Measurements from ENCODE around the gene PRDM4. TPM values are rescaled to one million over a fixed set of nuclear protein-coding genes. Genes with fewer than 3 reads are reported as not detected.

Gene PRDM4
- total RNA-seq, 1 donor from 2014 or later: 54.6 TPM

DNA sequence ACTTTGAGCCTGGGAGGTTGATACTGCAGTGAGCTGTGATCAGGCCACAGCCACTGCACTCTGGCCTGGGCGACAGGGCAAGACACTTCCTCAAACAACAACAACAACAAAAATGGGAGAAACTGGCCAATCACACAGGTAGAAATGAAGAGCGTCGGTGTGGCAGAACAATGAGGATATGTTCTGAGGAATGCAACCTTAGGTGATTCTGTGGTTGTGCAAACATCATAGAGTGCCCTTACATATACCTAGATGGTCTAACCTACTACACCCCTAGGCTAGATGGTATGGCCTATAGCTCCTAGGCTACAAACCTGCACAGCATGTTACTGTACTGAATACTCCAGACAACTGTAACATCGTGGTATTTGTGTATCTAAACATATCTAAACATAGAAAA, 3.7 kb upstream of the PRDM4 start:
- no peak for DNase-seq (ENCODE audit: low read depth)
- TF ChIP-seq, protein P1, sequence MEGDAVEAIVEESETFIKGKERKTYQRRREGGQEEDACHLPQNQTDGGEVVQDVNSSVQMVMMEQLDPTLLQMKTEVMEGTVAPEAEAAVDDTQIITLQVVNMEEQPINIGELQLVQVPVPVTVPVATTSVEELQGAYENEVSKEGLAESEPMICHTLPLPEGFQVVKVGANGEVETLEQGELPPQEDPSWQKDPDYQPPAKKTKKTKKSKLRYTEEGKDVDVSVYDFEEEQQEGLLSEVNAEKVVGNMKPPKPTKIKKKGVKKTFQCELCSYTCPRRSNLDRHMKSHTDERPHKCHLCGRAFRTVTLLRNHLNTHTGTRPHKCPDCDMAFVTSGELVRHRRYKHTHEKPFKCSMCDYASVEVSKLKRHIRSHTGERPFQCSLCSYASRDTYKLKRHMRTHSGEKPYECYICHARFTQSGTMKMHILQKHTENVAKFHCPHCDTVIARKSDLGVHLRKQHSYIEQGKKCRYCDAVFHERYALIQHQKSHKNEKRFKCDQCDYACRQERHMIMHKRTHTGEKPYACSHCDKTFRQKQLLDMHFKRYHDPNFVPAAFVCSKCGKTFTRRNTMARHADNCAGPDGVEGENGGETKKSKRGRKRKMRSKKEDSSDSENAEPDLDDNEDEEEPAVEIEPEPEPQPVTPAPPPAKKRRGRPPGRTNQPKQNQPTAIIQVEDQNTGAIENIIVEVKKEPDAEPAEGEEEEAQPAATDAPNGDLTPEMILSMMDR (IDR thresholded peaks at IDR 0.05; ENCODE audit: insufficient read depth, low read length, poor library complexity, severe bottlenecking): no peak
- no peaks in the 10 kb centered on the region for H3K36me3 ChIP-seq (ENCODE audit: control insufficient read depth, insufficient read depth, low read length)
- no peaks in the 10 kb centered on the region for H3K27me3 ChIP-seq (ENCODE audit: control insufficient read depth, insufficient read depth, low read length)
- H3K4me3 ChIP-seq (ENCODE audit: low read depth, low read length): no peak overlapping the region

DNA sequence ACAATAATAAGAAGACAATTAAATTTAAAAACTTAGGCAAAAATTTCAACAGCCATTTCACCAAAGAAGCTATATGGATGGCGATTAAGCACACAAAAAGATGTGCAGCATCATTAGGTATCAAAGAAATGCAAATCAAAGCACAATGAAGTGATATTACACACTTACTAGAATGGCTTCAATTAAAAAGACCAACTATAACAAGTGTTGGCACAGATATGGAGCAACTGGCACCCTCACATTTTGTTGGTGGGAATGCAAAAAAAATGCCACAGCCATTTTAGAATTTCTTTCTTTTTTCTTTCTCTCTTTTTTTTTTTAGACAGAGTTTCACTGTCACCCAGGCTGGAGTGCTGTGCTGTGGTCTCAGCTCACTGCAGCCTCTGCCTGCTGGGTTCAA, 1.9 kb upstream of the PRDM4 start:
- TF ChIP-seq, protein P1 (IDR thresholded peaks at IDR 0.05; ENCODE audit: insufficient read depth, low read length, poor library complexity, severe bottlenecking): no peak
- H3K36me3 ChIP-seq (ENCODE audit: control insufficient read depth, insufficient read depth, low read length): no peaks in the 10 kb centered on the region
- H3K27me3 ChIP-seq (ENCODE audit: control insufficient read depth, insufficient read depth, low read length): no peaks in the 10 kb centered on the region
- H3K4me3 ChIP-seq (ENCODE audit: low read depth, low read length): no peak overlapping the region
- no peak for DNase-seq (ENCODE audit: low read depth)

DNA sequence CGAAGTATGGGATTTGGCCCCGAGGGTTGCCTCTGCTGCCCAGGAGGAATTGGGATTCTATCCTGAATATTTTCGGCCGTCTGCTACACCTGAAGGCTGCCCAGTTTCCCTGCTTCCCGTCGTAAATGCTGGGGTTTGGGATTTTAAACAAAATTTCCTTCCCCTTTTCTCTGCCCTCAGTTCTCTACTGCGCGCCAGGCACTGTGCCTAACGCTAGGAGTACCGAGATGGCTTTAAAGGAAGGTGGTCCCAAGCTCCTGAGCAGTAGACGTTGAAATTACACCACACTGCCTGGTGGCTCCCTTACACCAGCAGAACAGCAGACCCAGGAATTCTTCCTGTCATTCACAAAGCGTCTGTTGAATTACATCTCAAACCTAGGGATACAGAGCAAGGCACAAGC, 566 bp upstream of the PRDM4 start:
- H3K4me3 ChIP-seq (ENCODE audit: low read depth, low read length): peak overlapping the region; percentile 62
- H3K27me3 ChIP-seq (ENCODE audit: control insufficient read depth, insufficient read depth, low read length): no peaks in the 10 kb centered on the region
- TF ChIP-seq, protein P1 (IDR thresholded peaks at IDR 0.05; ENCODE audit: insufficient read depth, low read length, poor library complexity, severe bottlenecking): no peak
- peaks cover 1% of the 10 kb centered on the region for H3K36me3 ChIP-seq (ENCODE audit: control insufficient read depth, insufficient read depth, low read length)
- DNase-seq (ENCODE audit: low read depth): no peak

DNA sequence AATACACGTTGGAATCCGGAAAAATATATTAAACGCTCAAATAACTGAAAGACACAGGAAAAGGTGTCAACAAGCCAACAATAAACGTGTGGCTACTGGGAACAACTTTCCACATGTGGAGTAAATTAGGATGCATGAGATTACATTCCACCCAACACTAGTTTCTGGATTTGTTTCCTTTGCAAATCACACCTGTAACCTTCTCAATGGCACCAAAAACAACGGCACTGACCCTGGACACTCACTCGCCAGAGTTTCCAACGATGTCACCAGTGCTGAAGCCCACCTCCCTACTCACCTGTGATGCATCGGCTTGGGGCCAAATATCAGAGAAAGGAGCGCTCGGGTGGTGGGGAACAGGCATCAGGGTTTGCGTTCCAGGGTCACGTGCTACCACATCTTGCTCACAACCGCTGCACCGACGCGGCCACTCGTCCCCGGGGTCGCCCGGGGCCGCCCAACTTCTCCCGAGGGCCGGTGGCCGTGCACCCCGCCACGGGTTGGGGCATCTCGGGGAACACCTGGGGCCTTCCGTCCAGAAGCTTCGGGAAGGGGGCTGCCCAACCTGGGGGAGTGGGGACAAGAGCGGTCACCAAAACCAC, 629 bp downstream of the PRDM4 start:
- peak overlapping the region; percentile 85 for H3K4me3 ChIP-seq (ENCODE audit: low read depth, low read length)
- no peak for DNase-seq (ENCODE audit: low read depth)
- TF ChIP-seq, protein P1 (IDR thresholded peaks at IDR 0.05; ENCODE audit: insufficient read depth, low read length, poor library complexity, severe bottlenecking): no peak
- H3K36me3 ChIP-seq (ENCODE audit: control insufficient read depth, insufficient read depth, low read length): peaks cover 1% of the 10 kb centered on the region
- H3K27me3 ChIP-seq (ENCODE audit: control insufficient read depth, insufficient read depth, low read length): no peaks in the 10 kb centered on the region

DNA sequence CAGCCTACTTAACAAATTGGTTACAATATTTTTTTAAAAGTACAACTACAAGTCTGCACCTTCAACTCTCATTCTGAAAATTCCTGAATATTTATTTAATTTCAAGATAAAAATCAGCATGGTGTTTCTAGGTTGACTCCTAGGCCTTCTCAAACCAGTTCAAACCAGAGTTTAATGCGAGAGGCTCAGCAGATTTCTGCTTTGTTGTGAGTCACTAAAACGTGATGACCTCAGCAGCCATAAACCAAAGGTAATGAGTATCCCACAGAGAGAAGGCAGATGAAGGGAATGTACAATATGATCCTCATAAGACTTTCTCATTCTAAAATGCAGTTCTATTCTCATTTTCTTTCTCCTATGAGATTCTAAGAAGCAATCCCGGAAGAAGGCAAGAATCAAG, 1.5 kb downstream of the PRDM4 start:
- Histone ChIP-seq H3K27me3 (ENCODE audit: control insufficient read depth, insufficient read depth, low read length) (no peaks in the 10 kb centered on the region), H3K36me3 (ENCODE audit: control insufficient read depth, insufficient read depth, low read length) (peaks cover 4% of the 10 kb centered on the region), H3K4me3 (ENCODE audit: low read depth, low read length) (peak overlapping the region; percentile 85)
- peak; percentile 85 for DNase-seq (ENCODE audit: low read depth)
- TF ChIP-seq, protein P1 (IDR thresholded peaks at IDR 0.05; ENCODE audit: insufficient read depth, low read length, poor library complexity, severe bottlenecking): no peak

DNA sequence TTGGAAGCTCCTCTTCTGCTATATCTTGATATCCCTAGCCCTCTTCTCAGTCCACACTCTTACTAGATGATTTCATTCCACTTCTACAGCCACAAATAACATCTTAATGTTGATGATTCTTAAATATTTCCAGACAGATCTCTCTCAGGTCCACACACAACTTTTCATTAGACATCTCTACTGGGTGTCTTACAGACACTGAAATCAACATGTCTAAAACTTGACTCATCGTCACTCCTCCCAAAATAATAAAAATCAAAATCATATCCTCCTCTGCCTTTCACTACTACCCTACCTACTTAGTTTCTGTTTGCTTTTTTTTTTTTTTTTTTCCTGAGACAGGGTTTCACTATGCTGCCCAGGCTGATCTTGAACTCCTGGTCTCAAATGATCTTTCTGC, 11.9 kb downstream of the PRDM4 start:
- TF ChIP-seq, protein P1 (IDR thresholded peaks at IDR 0.05; ENCODE audit: insufficient read depth, low read length, poor library complexity, severe bottlenecking): no peak
- H3K36me3 ChIP-seq (ENCODE audit: control insufficient read depth, insufficient read depth, low read length): peaks cover 4% of the 10 kb centered on the region
- DNase-seq (ENCODE audit: low read depth): no peak
- H3K27me3 ChIP-seq (ENCODE audit: control insufficient read depth, insufficient read depth, low read length): no peaks in the 10 kb centered on the region
- H3K4me3 ChIP-seq (ENCODE audit: low read depth, low read length): no peak overlapping the region

Data from kidney epithelial cell (primary cell).